SJSA1 (cell line): Measurements from ENCODE around the gene ERCC1. TPM values are rescaled to one million over a fixed set of nuclear protein-coding genes. Genes with fewer than 3 reads are reported as not detected.
"Not testable (repeated sequence)": the region's sequence is repeated elsewhere in the genome, so short reads cannot be mapped to it uniquely, and the experiment has no call there.

Source experiments
- DNase-seq, 2 experiments: peaks; one replicate each; pipeline ENCODE4 v3.0.0-alpha.2; 2015 to 2020; ENCODE audit warnings: low spot score in 2 of 2, low read depth in 1 of 2
- H3K27ac ChIP-seq: fragments of 250-450 bp; sonication (Bioruptor Pico); 2 replicates; pipeline ENCODE4 v1.5.1; 2020; ENCODE audit warnings: mild to moderate bottlenecking, moderate library complexity
- H3K27me3 ChIP-seq: fragments of 250-450 bp; sonication (Bioruptor Pico); replicated peaks from 2 replicates; pipeline ENCODE4 v1.5.1; 2020; ENCODE audit warnings: mild to moderate bottlenecking, moderate library complexity
- H3K36me3 ChIP-seq: fragments of 250-450 bp; sonication (Bioruptor Pico); 2 replicates; pipeline ENCODE4 v1.5.1; 2020; ENCODE audit warnings: mild to moderate bottlenecking
- H3K4me1 ChIP-seq: fragments of 250-450 bp; sonication (Bioruptor Pico); replicated peaks from 2 replicates; pipeline ENCODE4 v1.6.1; 2021; ENCODE audit warnings: mild to moderate bottlenecking
- H3K4me3 ChIP-seq: fragments of 250-450 bp; sonication (Bioruptor Pico); 2 replicates; pipeline ENCODE4 v1.5.1; 2020; ENCODE audit warnings: mild to moderate bottlenecking
- H3K9me3 ChIP-seq: fragments of 250-450 bp; sonication (Bioruptor Pico); replicated peaks from 2 replicates; pipeline ENCODE4 v1.5.1; 2020; ENCODE audit warnings: mild to moderate bottlenecking
- total RNA-seq: library from RNA; depleted of rRNA; stranded (reverse); fragments of >200 nt; shearing (Covaris generic); gene quantifications from 2 replicates; pipeline ENCODE4 v1.2.3, GENCODE V29; 2014

ERCC1 gene
- total RNA-seq, 1 experiment from 2014 or later: 102 TPM

GRCh38 chr19:45410330-45410729 is 13.4 kb downstream of the ERCC1 start:
- peaks cover 12% of the 10 kb centered on the region for H3K4me1 ChIP-seq
- H3K9me3 ChIP-seq, H3K27ac ChIP-seq, H3K27me3 ChIP-seq, DNase-seq, H3K4me3 ChIP-seq: not testable (repeated sequence)
- H3K36me3 ChIP-seq: peaks cover 65% of the 10 kb centered on the region

GRCh38 chr19:45409557-45409920 is 14.2 kb downstream of the ERCC1 start:
- Histone ChIP-seq H3K9me3 (no peaks in the 10 kb centered on the region), H3K27ac (no peak overlapping the region), H3K36me3 (peaks cover 61% of the 10 kb centered on the region), H3K27me3 (no peaks in the 10 kb centered on the region), H3K4me3 (no peak overlapping the region), H3K4me1 (peaks cover 20% of the 10 kb centered on the region)
- no peak for DNase-seq

GRCh38 chr19:45408830-45409556 is 14.7 kb downstream of the ERCC1 start:
- Histone ChIP-seq H3K27me3 (no peaks in the 10 kb centered on the region), H3K27ac (no peak overlapping the region), H3K4me1 (peaks cover 20% of the 10 kb centered on the region), H3K36me3 (peaks cover 55% of the 10 kb centered on the region), H3K4me3 (no peak overlapping the region), H3K9me3 (no peaks in the 10 kb centered on the region)
- DNase-seq: no peak

- Histone ChIP-seq H3K4me1 (peaks cover 20% of the 10 kb centered on the region), H3K27ac (no peak overlapping the region), H3K27me3 (no peaks in the 10 kb centered on the region)
These were observed 15.6 kb downstream of the ERCC1 start for GRCh38 chr19:45408121-45408520.

GRCh38 chr19:45407585-45407984 is 16.1 kb downstream of the ERCC1 start:
- H3K27me3 ChIP-seq, H3K27ac ChIP-seq, DNase-seq, H3K9me3 ChIP-seq: not testable (repeated sequence)
- Histone ChIP-seq H3K4me1 (peaks cover 20% of the 10 kb centered on the region), H3K36me3 (peaks cover 41% of the 10 kb centered on the region), H3K4me3 (peak overlapping the region; percentile 63)

More at GRCh38 chr19:45408121-45408520, 15.6 kb downstream of the ERCC1 start:
- Histone ChIP-seq H3K4me3 (no peak overlapping the region), H3K9me3 (no peaks in the 10 kb centered on the region), H3K36me3 (peaks cover 46% of the 10 kb centered on the region)
- no peak for DNase-seq

GRCh38 chr19:45407091-45407375 is 16.7 kb downstream of the ERCC1 start:
- Histone ChIP-seq H3K9me3 (no peaks in the 10 kb centered on the region), H3K4me3 (peak overlapping the region; percentile 63), H3K36me3 (peaks cover 35% of the 10 kb centered on the region), H3K4me1 (peaks cover 20% of the 10 kb centered on the region), H3K27me3 (no peaks in the 10 kb centered on the region), H3K27ac (no peak overlapping the region)
- DNase-seq: no peak

GRCh38 chr19:45406226-45407090 is 17.3 kb downstream of the ERCC1 start, which contains the start of gene POLR1G:
POLR1G (plus strand) TSS chr19:45406644; CDS start chr19:45406697, 53 bp downstream.
- Histone ChIP-seq H3K4me3 (peak within 1 kb of the TSS; percentile 63), H3K9me3 (no peaks in the 10 kb centered on the region), H3K4me1 (peaks cover 20% of the 10 kb centered on the region), H3K27ac (peak within 1 kb of the TSS; percentile 99), H3K36me3 (peaks cover 30% of the 10 kb centered on the region), H3K27me3 (no peaks in the 10 kb centered on the region)
- DNase-seq: peak; percentile 81 to 99

GRCh38 chr19:45405435-45406225 is 18.1 kb downstream of the ERCC1 start:
- H3K4me3 ChIP-seq: peak overlapping the region; percentile 63
- no peaks in the 10 kb centered on the region for H3K27me3 ChIP-seq
- no peaks in the 10 kb centered on the region for H3K9me3 ChIP-seq
- H3K36me3 ChIP-seq: peaks cover 22% of the 10 kb centered on the region
- DNase-seq: peak; percentile 94 to 99
- H3K27ac ChIP-seq: peak overlapping the region; percentile 99
- H3K4me1 ChIP-seq: peaks cover 20% of the 10 kb centered on the region

- Histone ChIP-seq H3K9me3 (no peaks in the 10 kb centered on the region), H3K27me3 (no peaks in the 10 kb centered on the region), H3K4me3 (peak within 1 kb of the TSS; percentile 63), H3K27ac (peak within 1 kb of the TSS; percentile 99), H3K36me3 (peaks cover 16% of the 10 kb centered on the region), H3K4me1 (peaks cover 20% of the 10 kb centered on the region)
- no peak for DNase-seq
These were observed 18.9 kb downstream of the ERCC1 start, which contains the start of gene PPP1R13L for GRCh38 chr19:45404557-45405434. PPP1R13L (minus strand) TSS chr19:45405069; CDS start chr19:45398318, 6,751 bp downstream.

GRCh38 chr19:45403781-45404556 is 19.7 kb downstream of the ERCC1 start:
- Histone ChIP-seq H3K27ac (no peak overlapping the region), H3K4me3 (no peak overlapping the region), H3K4me1 (peaks cover 20% of the 10 kb centered on the region), H3K27me3 (no peaks in the 10 kb centered on the region), H3K9me3 (no peaks in the 10 kb centered on the region), H3K36me3 (peaks cover 11% of the 10 kb centered on the region)
- no peak for DNase-seq

- DNase-seq: no peak
These were observed 20.4 kb downstream of the ERCC1 start for GRCh38 chr19:45403272-45403671.

GRCh38 chr19:45402298-45403061 is 21.2 kb downstream of the ERCC1 start:
- no peaks in the 10 kb centered on the region for H3K27me3 ChIP-seq
- no peak for DNase-seq

More at GRCh38 chr19:45403272-45403671, 20.4 kb downstream of the ERCC1 start:
- H3K36me3 ChIP-seq: peaks cover 5% of the 10 kb centered on the region
- no peaks in the 10 kb centered on the region for H3K27me3 ChIP-seq
- no peaks in the 10 kb centered on the region for H3K9me3 ChIP-seq
- no peak overlapping the region for H3K27ac ChIP-seq
- no peak overlapping the region for H3K4me3 ChIP-seq
- peaks cover 24% of the 10 kb centered on the region for H3K4me1 ChIP-seq

More at GRCh38 chr19:45402298-45403061, 21.2 kb downstream of the ERCC1 start:
- H3K27ac ChIP-seq: no peak overlapping the region
- no peaks in the 10 kb centered on the region for H3K9me3 ChIP-seq
- peaks cover 27% of the 10 kb centered on the region for H3K4me1 ChIP-seq
- H3K36me3 ChIP-seq: peaks cover 2% of the 10 kb centered on the region; the same call in 1 of the 2 replicates
- no peak overlapping the region for H3K4me3 ChIP-seq
